NCI-H1417 treated with DMSO at 0.1 percent for 48 hours (cell line): ENCODE results near the gene C1QC.

Source experiments
- DNase-seq: peaks from one replicate; lab custom pipeline; 2025; lab: John Stamatoyannopoulos, UW

The C1QC gene

DNA sequence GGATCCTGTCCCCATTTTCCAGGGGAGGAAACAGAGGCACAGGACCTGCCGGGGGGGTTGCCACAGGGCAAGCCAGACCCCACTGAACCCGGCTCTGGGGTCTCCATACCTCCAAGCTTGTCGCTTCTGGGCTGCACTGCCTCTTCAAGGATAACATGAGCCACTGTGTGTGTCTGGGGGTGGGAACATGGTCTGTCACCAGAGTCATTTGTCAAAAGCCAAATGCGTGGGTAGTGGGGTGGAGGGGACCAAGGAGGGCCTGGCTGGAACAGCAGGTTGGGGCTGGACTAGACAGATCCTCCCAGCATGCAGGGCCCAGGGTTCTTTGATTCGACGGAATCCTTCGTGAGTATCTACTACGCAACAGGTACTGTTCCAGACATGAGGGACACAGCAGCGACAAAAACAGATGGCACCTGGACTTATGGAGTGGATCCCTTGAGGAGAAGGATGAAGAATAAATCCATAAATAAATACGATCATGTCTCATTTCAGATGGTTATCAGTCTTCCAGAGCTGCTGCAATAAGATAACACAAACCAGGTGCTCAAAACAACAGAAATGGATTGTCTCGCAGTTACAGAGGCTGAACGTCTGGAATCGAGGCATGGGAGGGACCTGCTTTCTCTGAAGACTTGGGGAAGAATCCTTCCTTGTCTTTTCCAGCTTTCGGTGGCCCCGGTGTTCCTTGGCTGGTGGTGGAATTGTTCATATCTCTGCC lies 38.3 kb downstream of the C1QC start:
- DNase-seq = no peak

DNA sequence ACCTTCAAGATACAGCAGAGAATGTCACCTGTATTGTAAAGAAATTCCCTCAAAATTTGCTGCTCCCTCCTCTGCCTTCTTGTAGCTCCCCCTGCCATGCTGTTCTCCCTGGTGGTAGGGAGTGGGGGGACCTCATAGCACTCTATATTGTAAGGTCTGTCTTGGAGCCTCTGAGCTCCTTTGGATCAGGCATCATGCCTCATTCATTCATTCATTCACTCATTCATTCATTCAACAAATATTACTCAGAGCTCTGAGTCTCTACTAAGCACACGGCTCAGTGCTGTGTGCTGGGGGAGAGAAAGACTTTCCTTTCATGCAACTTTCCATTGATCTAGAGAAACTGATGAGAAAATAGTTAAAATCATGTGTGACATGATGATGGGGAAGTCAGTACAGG lies 40.1 kb downstream of the C1QC start:
- DNase-seq = no peak

DNA sequence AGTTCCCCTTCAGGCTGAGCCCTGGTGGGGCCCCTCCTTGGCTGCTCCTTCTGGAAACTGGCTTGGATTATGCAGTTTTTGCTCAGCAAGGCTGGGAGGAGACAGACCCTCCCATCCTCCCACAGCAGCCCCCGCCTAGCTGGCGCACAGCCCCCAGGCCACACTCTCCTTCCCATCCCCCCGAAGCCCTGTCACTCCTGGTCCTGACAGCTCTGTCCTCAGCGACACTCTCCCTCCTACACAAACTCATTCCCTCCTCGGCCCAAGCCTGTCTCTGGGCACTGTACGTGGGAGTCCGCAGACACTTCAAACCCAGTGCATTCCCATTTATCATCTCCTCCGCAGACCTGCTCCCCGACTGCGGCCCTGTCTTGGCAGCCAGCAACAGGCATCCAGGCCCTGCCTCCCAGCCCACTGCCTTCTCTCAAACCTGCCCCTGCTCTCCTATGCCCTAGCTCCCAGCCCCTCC lies 42.2 kb downstream of the C1QC start:
- no peak for DNase-seq

DNA sequence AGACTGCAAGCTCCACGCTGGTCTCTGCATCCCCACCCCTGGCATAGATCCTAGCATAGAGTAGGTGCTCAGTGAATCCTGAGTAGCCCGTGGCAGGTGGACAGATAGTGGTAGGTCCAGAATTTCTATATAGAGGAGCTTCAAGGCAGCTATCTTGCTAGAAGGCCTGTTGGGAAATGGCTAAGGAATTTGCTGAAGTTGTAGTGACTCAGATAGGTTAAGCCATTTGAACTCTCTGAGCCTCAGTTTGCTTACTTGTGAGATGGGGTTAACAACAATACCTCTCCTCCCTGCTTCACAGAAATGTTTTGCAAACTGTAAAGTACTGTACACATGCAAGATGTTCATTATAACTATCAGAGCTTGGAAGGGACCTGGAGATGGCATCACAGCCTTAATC lies 43.8 kb downstream of the C1QC start:
- no peak for DNase-seq

DNA sequence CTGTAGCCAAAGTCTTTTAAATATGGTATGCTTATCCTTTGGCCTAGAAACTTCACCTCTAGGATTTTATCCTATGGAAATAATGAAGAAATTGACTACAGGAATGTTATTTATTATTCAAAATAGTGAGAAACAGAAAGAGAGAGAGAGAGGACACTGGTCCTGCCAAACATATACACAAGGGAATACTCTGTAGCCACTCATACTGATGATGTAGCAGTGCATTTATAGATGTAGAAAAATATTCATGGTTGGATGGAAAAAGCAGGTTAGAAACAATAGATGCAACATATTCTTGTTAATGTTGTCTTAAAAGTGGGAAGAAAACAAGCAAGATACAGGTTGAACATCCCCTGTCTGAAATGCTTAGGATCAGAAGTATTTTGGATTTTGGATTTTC lies 45.0 kb downstream of the C1QC start:
- DNase-seq = no peak

DNA sequence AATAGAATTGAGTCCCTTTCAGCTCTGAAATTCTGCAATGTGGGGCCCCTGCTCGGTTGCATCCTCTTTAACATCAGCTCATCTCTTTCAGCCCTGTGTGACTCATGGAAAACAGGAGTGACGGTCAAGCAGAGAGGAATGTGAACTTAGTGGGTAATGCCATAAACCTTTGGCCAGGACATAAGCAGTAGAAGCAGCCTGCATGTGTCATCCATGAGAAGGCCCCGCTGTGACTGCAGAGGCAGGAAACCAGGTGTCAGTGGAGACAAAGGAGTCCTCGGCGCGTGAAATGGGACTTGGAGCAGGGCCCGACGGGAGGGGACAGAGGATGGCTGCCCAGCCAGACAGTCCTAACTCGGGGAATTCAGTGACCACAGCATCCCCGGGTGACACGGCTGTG lies 46.1 kb downstream of the C1QC start:
- no peak for DNase-seq

DNA sequence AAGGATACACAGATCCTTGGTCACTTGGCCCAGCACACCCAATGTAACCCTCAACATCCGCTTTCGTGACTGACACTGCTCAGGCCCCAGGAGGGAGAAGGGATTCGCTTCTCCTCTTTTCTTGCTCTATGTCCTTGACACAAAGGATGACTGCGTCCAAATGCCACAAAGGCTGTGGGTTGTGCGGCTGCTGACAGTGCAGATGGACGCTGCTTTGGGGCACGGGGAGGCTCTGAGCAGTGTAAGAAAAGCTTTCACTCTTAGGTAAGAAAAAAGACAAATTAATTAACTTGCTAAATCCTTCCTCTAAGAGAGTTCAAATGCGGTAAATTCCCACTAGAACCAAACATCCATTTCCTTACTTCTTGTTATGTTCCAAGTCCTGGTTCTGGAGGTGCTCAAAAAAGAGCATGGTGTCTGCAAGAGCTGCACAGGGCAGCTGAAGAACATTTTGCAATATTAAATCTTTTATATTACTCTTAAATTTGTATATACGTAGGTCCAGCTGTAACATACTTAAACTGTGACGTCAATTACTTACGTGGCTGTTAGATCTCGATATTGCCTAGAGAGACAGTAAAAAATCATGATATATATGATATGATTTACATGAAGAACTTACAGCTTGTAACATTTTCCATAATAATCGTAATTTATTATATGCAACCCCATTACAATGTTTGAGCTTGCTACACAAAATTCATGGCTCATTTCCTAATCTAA lies 47.8 kb downstream of the C1QC start:
- DNase-seq = no peak

DNA sequence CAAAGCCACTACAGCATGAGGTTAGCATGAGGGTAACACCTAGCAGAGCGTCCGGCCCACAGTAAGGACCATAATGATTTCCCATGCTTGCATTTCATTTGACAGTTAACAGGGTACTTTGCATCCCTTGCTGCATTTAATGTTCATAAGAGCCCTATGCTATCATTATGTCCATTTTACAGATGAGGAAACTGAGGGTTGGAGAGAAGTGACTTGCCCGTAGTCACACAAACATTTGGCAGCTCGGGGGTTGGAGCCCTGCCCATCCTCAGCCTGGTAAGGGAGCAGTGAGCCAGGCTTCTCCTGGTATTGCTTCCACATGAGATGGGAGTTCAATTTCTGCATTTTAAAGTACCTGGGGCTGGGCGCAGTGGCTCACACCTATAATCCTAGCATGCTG lies 50.7 kb downstream of the C1QC start:
- DNase-seq = no peak

DNA sequence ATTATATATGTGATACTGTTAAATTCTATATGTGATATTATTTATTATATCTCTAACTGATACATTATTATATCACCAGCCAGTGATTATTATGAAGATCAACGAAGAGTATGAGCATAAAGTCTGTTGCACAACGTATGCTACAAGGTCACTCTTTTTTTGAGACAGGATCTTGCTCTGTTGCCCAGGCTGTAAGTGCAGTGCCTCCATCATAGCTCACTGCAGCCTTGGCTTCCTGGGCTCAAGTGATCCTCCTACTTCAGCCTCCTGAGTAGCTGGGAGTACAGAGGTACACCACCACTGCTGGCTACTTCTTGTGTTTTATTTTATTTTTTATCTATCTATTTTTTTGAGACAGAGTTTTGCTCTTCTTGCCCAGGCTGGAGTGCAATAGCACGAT lies 53.2 kb downstream of the C1QC start:
- DNase-seq = no peak
